GM10266 (cell line): ENCODE results near the gene DGLUCY.
"Not testable (repeated sequence)": the region's sequence is repeated elsewhere in the genome, so short reads cannot be mapped to it uniquely, and the experiment has no call there.

ENCODE experiments used
- DNase-seq: peaks from one replicate; pipeline ENCODE4 v3.0.0; 2012; ENCODE audit errors: extremely low spot score
- CTCF ChIP-seq: IDR thresholded peaks from 2 replicates; pipeline ENCODE4 v1.5.1; 2012; ENCODE audit warnings: mild to moderate bottlenecking, low read depth; ENCODE audit not compliant: control insufficient read depth, insufficient read depth; ENCODE audit errors: missing control alignments

The DGLUCY gene

DNA sequence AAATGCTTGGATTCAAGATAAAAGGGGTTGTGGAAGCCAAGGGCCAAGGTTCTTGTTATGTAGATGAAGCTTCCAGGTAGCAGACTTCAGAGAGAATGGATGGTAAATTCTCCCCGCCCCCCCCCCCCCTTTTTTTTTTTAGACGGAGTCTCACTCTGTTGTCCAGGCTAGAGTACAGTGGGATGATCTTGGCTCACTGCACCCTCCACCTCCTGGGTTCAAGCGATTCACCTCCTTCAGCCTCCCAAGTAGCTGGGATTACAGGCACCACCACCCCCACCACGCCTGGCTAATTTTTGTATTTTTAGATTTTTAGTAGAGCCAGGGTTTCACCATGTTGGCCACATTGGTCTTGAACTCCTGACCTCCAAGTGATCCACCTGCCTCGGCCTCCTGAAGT, 4.1 kb downstream of the DGLUCY start:
- DNase-seq, result no peak
- no peak for TF ChIP-seq CTCF

DNA sequence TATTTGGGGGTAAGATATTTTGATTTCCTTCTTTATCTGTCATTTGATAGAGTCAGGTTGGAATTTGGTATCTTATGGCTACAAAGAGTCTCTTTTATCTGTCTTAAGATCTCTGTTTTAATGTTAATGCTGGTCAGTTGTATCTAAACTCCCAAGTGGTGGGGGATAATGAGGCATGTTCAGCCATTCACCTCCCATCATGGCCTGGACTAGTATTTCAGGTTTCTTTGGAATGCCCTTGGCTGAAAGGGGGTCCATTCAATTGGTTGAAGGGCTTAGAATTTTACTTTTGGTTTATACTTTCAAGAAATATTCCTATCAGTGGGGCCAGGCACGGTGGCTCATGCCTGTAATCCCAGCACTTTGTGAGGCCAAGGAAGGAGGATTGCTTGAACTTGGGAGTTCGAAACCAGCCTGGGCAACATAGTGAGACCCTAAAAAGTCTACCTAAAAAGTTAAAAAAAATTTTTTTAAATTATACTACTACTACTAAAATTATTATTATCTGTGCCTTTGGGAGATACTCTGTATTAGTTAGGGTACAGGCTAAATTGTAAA, 4.7 kb downstream of the DGLUCY start:
- TF ChIP-seq CTCF, result no peak
- no peak for DNase-seq

- DNase-seq, result no peak
- no peak for TF ChIP-seq CTCF
Measured at GRCh38 chr14:91119556-91120311, 5.9 kb downstream of the DGLUCY start.

DNA sequence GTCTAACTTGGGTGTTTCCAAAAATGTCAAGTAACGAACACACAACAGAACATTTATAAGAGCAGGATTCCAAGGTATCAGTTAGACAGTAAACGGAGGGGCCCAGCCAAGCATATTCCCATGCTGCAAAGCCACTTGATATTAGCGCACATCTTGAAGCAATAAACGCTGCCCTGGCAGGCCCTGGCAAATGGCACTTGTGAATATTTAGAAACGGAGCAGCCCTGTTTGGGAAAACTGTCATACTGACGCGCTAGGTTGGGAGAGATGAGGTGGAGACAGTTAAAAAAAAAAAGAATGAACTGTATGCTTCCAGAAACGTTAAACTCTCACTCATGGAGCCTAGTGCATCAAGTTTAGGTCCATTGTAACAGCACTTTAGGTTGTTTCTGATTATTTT, 9.3 kb downstream of the DGLUCY start:
- TF ChIP-seq CTCF, result no peak
- no peak for DNase-seq

- DNase-seq, result not testable (repeated sequence)
Measured at GRCh38 chr14:91124406-91125270, 10.8 kb downstream of the DGLUCY start.

DNA sequence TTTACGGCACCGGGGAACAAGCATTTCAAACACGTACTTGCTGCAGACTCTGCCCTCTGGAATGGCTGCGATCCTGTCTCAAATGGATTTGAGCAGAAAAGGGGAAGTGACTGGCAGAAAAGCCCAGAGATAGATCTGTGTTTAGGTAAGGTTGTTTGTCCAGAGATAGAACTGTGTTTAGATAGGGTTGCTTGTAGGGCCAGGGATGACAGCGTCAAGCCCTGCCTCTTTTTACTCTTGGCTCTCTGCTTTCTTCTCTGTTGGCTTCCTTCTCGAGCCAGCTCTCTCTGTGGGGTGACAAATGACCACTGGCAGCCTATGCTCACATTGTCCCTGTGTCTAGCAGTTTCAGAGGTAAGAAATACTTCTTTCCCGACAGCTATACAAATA, 11.4 kb downstream of the DGLUCY start:
- no peak for DNase-seq

GRCh38 chr14:91125801-91126200, 11.9 kb downstream of the DGLUCY start:
- no peak for TF ChIP-seq CTCF
- DNase-seq, result no peak

More for the DNA sequence above, 11.4 kb downstream of the DGLUCY start:
- no peak for TF ChIP-seq CTCF
